WTC11 (cell line): ENCODE data around the gene TMEM121. TPM values are rescaled to one million over a fixed set of nuclear protein-coding genes. Genes with fewer than 3 reads are reported as not detected.

ENCODE experiments used
- ATAC-seq: fragments of 200-7000 bp; cut with Tn5 transposase; 2 replicates; pipeline ENCODE4 v1.10.0; 2021; ENCODE audit warnings: mild to moderate bottlenecking, moderate library complexity
- CTCF ChIA-PET: fragments of 300-600 bp; sonication (Branson Sonifier 250); formaldehyde crosslinking; loops from one replicate; lab custom pipeline; 2021; ENCODE audit warnings: antibody characterized with exemption; lab: Charles Lee
- POLR2A ChIA-PET: fragments of 350-600 bp; sonication (Branson Sonifier 250); formaldehyde crosslinking; loops from one replicate; lab custom pipeline; 2021; ENCODE audit warnings: antibody characterized with exemption; lab: Charles Lee
- DNase-seq: peaks from one replicate; pipeline ENCODE4 v3.0.0; 2021; ENCODE audit warnings: low spot score
- H3K27ac Mint-ChIP-seq: 2 replicates; pipeline ENCODE4 v1.8.0; 2021; ENCODE audit warnings: mixed read lengths
- H3K27me3 Mint-ChIP-seq: 2 replicates; pipeline ENCODE4 v1.8.0; 2021; ENCODE audit warnings: low read depth, mild to moderate bottlenecking, moderate library complexity, mixed read lengths
- H3K36me3 Mint-ChIP-seq: 2 replicates; pipeline ENCODE4 v1.8.0; 2021; ENCODE audit warnings: mixed read lengths
- H3K4me1 Mint-ChIP-seq: 2 replicates; pipeline ENCODE4 v1.8.0; 2022; ENCODE audit warnings: mixed read lengths
- H3K4me3 Mint-ChIP-seq: 2 replicates; pipeline ENCODE4 v1.8.0; 2021; ENCODE audit warnings: mild to moderate bottlenecking, moderate library complexity, mixed read lengths
- H3K9me3 Mint-ChIP-seq: 2 replicates; pipeline ENCODE4 v1.8.0; 2021; ENCODE audit warnings: mixed read lengths
- ARID4B ChIP-seq: sonication (generic); formaldehyde crosslinking; IDR thresholded peaks from 2 replicates; pipeline ENCODE4 v1.8.0; 2023; ENCODE audit warnings: missing genetic modification reagents, mild to moderate bottlenecking, borderline replicate concordance
- ATF2 ChIP-seq: sonication (generic); formaldehyde crosslinking; IDR thresholded peaks from 2 replicates; pipeline ENCODE4 v1.8.1; 2022; ENCODE audit warnings: low read depth, missing genetic modification reagents, borderline replicate concordance
- ATF3 ChIP-seq: sonication (generic); formaldehyde crosslinking; conservative IDR thresholded peaks from 2 replicates; pipeline ENCODE4 v1.8.1; 2022; ENCODE audit warnings: mild to moderate bottlenecking, missing genetic modification reagents
- ATF6 ChIP-seq: sonication (generic); formaldehyde crosslinking; IDR thresholded peaks from 2 replicates; pipeline ENCODE4 v1.8.1; 2023; ENCODE audit warnings: mild to moderate bottlenecking, missing genetic modification reagents
- ELF4 ChIP-seq: sonication (generic); formaldehyde crosslinking; IDR thresholded peaks from 2 replicates; pipeline ENCODE4 v1.8.1; 2022; ENCODE audit warnings: low read depth, mild to moderate bottlenecking, moderate library complexity, missing genetic modification reagents
- ESRRA ChIP-seq: sonication (generic); formaldehyde crosslinking; IDR thresholded peaks from 2 replicates; pipeline ENCODE4 v1.8.1; 2022; ENCODE audit warnings: mild to moderate bottlenecking, missing genetic modification reagents, borderline replicate concordance
- GRHL2 ChIP-seq: fragments of 250-450 bp; sonication (Bioruptor Pico); IDR thresholded peaks from 2 replicates; pipeline ENCODE4 v1.8.0; 2022; ENCODE audit warnings: mild to moderate bottlenecking, moderate library complexity; ENCODE audit not compliant: insufficient replicate concordance, severe bottlenecking
- IRF2 ChIP-seq: sonication (generic); formaldehyde crosslinking; IDR thresholded peaks from 2 replicates; pipeline ENCODE4 v1.8.0; 2022; ENCODE audit warnings: low read depth, missing genetic modification reagents, borderline replicate concordance
- JAZF1 ChIP-seq: fragments of 250-450 bp; sonication (Bioruptor Pico); IDR thresholded peaks from 2 replicates; pipeline ENCODE4 v1.9.0; 2021; ENCODE audit warnings: moderate library complexity, mild to moderate bottlenecking, inconsistent platforms
- MAX ChIP-seq: sonication (generic); formaldehyde crosslinking; IDR thresholded peaks from 2 replicates; pipeline ENCODE4 v1.8.0; 2022; ENCODE audit warnings: mild to moderate bottlenecking, missing genetic modification reagents
- NR1H2 ChIP-seq: sonication (generic); formaldehyde crosslinking; IDR thresholded peaks from 2 replicates; pipeline ENCODE4 v1.9.0; 2021; ENCODE audit warnings: mild to moderate bottlenecking, moderate library complexity, missing genetic modification reagents
- PRRX2 ChIP-seq: fragments of 250-450 bp; sonication (Bioruptor Pico); IDR thresholded peaks from 2 replicates; pipeline ENCODE4 v1.8.0; 2021; ENCODE audit warnings: mild to moderate bottlenecking
- SMAD4 ChIP-seq: sonication (generic); formaldehyde crosslinking; IDR thresholded peaks from 2 replicates; pipeline ENCODE4 v1.8.0; 2022; ENCODE audit warnings: mild to moderate bottlenecking, missing genetic modification reagents
- STAT6 ChIP-seq: sonication (generic); formaldehyde crosslinking; conservative IDR thresholded peaks from 2 replicates; pipeline ENCODE4 v1.8.1; 2023; ENCODE audit warnings: mild to moderate bottlenecking, low read depth, missing genetic modification reagents, moderate library complexity
- TEAD4 ChIP-seq: sonication (generic); formaldehyde crosslinking; IDR thresholded peaks from 2 replicates; pipeline ENCODE4 v1.8.0; 2022; ENCODE audit warnings: mild to moderate bottlenecking, missing genetic modification reagents
- ZBTB21 ChIP-seq: sonication (generic); formaldehyde crosslinking; IDR thresholded peaks from 2 replicates; pipeline ENCODE4 v1.8.1; 2023; ENCODE audit warnings: mild to moderate bottlenecking, missing genetic modification reagents, borderline replicate concordance
- ZNF219 ChIP-seq: sonication (generic); formaldehyde crosslinking; IDR thresholded peaks from 2 replicates; pipeline ENCODE4 v1.8.0; 2023; ENCODE audit warnings: missing genetic modification reagents, mild to moderate bottlenecking, borderline replicate concordance
- ZNF396 ChIP-seq: fragments of 250-450 bp; sonication (Bioruptor Pico); IDR thresholded peaks from 2 replicates; pipeline ENCODE4 v1.8.0; 2021; ENCODE audit warnings: mild to moderate bottlenecking, moderate library complexity, borderline replicate concordance
- total RNA-seq: library from RNA; stranded (reverse); gene quantifications from 3 replicates; pipeline ENCODE4 v1.2.3, GENCODE V29; 2021
- TF ChIP-seq, protein P1 (sequence below): fragments of 250-450 bp; sonication (Bioruptor Pico); IDR thresholded peaks from 2 replicates; pipeline ENCODE4 v1.9.0; 2021; ENCODE audit warnings: moderate library complexity, mild to moderate bottlenecking, inconsistent platforms, borderline replicate concordance
- TF ChIP-seq, protein P2 (sequence below): fragments of 250-450 bp; sonication (Bioruptor Pico); conservative IDR thresholded peaks from 2 replicates; pipeline ENCODE4 v1.9.0; 2021; ENCODE audit warnings: mild to moderate bottlenecking
- TF ChIP-seq, protein P3 (sequence below): sonication (generic); formaldehyde crosslinking; IDR thresholded peaks from 2 replicates; pipeline ENCODE4 v1.8.0; 2022; ENCODE audit warnings: mild to moderate bottlenecking, missing genetic modification reagents

The TMEM121 gene
- total RNA-seq, 1 experiment from 2014 or later: 0.81 TPM

GRCh38 chr14:105486974-105487448 lies 39.4 kb upstream of the TMEM121 start:
- ATAC-seq (no peak), DNase-seq (peak; percentile 58)
- ChIA-PET POLR2A (interaction anchor here (0.5 kb wide), 1 partner anchor 179 kb away, joined by 4 read pairs; no protein-coding TSS in a partner anchor), CTCF (interaction anchor here (0.6 to 1.9 kb wide), 8 partner anchors 14 to 297 kb away, joined by 3 to 14 read pairs (median 4); partner anchors contain the start of gene BTBD6)
- peaks cover 9% of the 10 kb centered on the region for H3K4me1 Mint-ChIP-seq
- no peaks in the 10 kb centered on the region for H3K36me3 Mint-ChIP-seq
- no peak overlapping the region for H3K27ac Mint-ChIP-seq
- H3K9me3 Mint-ChIP-seq: no peaks in the 10 kb centered on the region
- H3K27me3 Mint-ChIP-seq: peaks cover 67% of the 10 kb centered on the region
- peak overlapping the region; percentile 53 for H3K4me3 Mint-ChIP-seq
- TF ChIP-seq ATF3 (CRISPR knock-in tag) (no peak), ZNF219 (CRISPR knock-in tag) (no peak), IRF2 (no peak), ZNF396 (CRISPR knock-in tag) (no peak), MAX (CRISPR knock-in tag) (no peak), ZBTB21 (CRISPR knock-in tag) (no peak), NR1H2 (CRISPR knock-in tag) (no peak), GRHL2 (CRISPR knock-in tag) (no peak), SMAD4 (CRISPR knock-in tag) (no peak), PRRX2 (CRISPR knock-in tag) (no peak), ELF4 (CRISPR knock-in tag) (0 out of 2 replicates have a peak, but pooled peaks have one; percentile 26), TEAD4 (no peak), ATF6 (no peak), ESRRA (CRISPR knock-in tag) (no peak), ATF2 (CRISPR knock-in tag) (no peak), JAZF1 (CRISPR knock-in tag) (no peak), ARID4B (CRISPR knock-in tag) (0 out of 2 replicates have a peak, but pooled peaks have one; percentile 31), STAT6 (no peak)
- TF ChIP-seq, protein P1, sequence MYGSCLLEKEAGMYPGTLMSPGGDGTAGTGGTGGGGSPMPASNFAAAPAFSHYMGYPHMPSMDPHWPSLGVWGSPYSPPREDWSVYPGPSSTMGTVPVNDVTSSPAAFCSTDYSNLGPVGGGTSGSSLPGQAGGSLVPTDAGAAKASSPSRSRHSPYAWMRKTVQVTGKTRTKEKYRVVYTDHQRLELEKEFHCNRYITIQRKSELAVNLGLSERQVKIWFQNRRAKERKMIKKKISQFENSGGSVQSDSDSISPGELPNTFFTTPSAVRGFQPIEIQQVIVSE (CRISPR knock-in tag): no peak
- TF ChIP-seq, protein P2, sequence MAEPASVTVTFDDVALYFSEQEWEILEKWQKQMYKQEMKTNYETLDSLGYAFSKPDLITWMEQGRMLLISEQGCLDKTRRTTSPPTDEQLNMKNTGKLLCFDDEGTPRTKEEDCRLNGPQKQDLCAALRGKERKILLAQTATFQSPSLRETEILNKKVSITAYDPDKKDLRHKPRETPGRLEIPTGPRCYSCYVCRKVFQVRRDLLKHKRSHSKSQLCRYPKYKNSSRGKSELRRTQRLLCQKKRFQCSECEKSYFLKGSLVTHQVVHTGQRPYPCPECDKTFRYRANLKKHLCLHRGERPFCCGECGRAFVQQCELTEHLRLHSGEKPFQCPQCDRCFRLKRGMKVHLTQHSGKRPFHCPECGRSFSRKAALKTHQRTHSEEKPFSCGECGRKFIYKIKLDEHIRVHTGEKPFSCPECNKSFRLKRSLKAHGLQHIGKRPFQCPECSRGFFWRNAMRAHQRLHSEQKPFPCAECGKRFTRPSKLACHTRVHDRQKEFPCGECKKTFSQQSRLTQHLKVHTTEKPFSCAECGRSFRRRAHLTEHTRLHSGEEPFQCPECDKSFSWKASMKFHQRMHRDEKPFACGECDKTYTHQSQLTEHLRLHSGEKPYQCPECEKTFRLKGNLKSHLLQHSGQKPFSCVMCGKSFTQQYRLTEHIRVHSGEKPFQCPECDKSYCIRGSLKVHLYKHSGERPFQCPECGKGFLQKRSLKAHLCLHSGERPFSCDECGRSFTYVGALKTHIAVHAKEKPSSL (CRISPR knock-in tag): no peak
- TF ChIP-seq, protein P3, sequence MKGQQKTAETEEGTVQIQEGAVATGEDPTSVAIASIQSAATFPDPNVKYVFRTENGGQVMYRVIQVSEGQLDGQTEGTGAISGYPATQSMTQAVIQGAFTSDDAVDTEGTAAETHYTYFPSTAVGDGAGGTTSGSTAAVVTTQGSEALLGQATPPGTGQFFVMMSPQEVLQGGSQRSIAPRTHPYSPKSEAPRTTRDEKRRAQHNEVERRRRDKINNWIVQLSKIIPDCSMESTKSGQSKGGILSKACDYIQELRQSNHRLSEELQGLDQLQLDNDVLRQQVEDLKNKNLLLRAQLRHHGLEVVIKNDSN: no peak
